Uterus (tissue), 4 donors: Measurements from ENCODE around the gene PAPOLB. TPM values are rescaled to one million over a fixed set of nuclear protein-coding genes. Genes with fewer than 3 reads are reported as not detected.

ENCODE experiments used
- DNase-seq, 2 donors: peaks; one replicate each; pipeline ENCODE4 v3.0.0-alpha.2; 2019 to 2020
- H3K27ac ChIP-seq, 2 donors: fragments of 200-600 bp; sonication (generic); 1 replicate in 1 of 2; 2 replicates in 1 of 2; pipeline ENCODE4 v1.5.1; 2016 to 2018
- H3K27me3 ChIP-seq, 2 donors: fragments of 200-600 bp; sonication (generic); one replicate each; pipeline ENCODE4 v1.5.1; 2018 to 2019; ENCODE audit warnings: control low read depth in 1 of 2
- H3K36me3 ChIP-seq, 2 donors: fragments of 200-600 bp; sonication (generic); one replicate each; pipeline ENCODE4 v1.5.1; 2019; ENCODE audit warnings: control low read depth in 1 of 2
- H3K4me1 ChIP-seq, 2 donors: fragments of 200-600 bp; sonication (generic); one replicate each; pipeline ENCODE4 v1.5.1; 2018 to 2019; ENCODE audit warnings: control low read depth in 1 of 2
- H3K4me3 ChIP-seq, 2 donors: fragments of 200-600 bp; sonication (generic); 1 replicate in 1 of 2; 2 replicates in 1 of 2; pipeline ENCODE4 v1.5.1; 2018 to 2019; ENCODE audit warnings: mild to moderate bottlenecking in 1 of 2
- H3K9me3 ChIP-seq, 2 donors: fragments of 200-600 bp; sonication (generic); one replicate each; pipeline ENCODE4 v1.5.1; 2019; ENCODE audit warnings: control low read depth in 1 of 2
- CTCF ChIP-seq, 4 experiments: fragments of 200-600 bp in 2 of 4; fragments of 450-650 bp in 2 of 4; sonication (generic) in 2 of 4; IDR thresholded peaks; one replicate each; pipeline ENCODE4 v1.5.1; 2016 to 2019; ENCODE audit warnings: antibody characterized with exemption in 4 of 4, mild to moderate bottlenecking in 2 of 4, moderate library complexity in 1 of 4
- POLR2A ChIP-seq, 2 donors: fragments of 450-650 bp; IDR thresholded peaks; one replicate each; pipeline ENCODE4 v1.6.1; 2016; ENCODE audit warnings: antibody characterized with exemption in 2 of 2, mild to moderate bottlenecking in 1 of 2, moderate library complexity in 1 of 2
- intact Hi-C: fragments of 100-400 bp; cut with DNase I; formaldehyde crosslinking; loops from one replicate; pipeline ENCODE4 v1.15.1; 2023; ENCODE audit warnings: low total_unique reads
- small RNA-seq: library from RNA; depleted of rRNA; stranded (forward); fragments of <200 nt; gene quantifications from one replicate; pipeline ENCODE3, GENCODE V24; 2016
- total RNA-seq, 4 donors: library from RNA; depleted of rRNA in 3 of 4; stranded (reverse); fragments of >200 nt in 3 of 4; gene quantifications; one replicate each; pipeline versions ENCODE4 v1.1.0 to v1.2.4, GENCODE V29; 2014 to 2023
- donor health status: DM: yes; HTN: yes; CAD: no.

Gene PAPOLB
- total RNA-seq, 4 donors from 2014 or later = 0.24 to 1.6 (median 0.29) TPM; not detected in 1

GRCh38 chr7:4808565-4808964 is 53.3 kb downstream of the PAPOLB start:
- no peaks in the 10 kb centered on the region for H3K4me1 ChIP-seq
- H3K9me3 ChIP-seq = no peaks in the 10 kb centered on the region
- TF ChIP-seq POLR2A (IDR thresholded peaks at IDR 0.05) (no peak), CTCF (IDR thresholded peaks at IDR 0.05) (no peak)
- H3K27me3 ChIP-seq = no peaks in the 10 kb centered on the region
- no peaks in the 10 kb centered on the region for H3K36me3 ChIP-seq
- intact Hi-C loops = no loop called here
- H3K27ac ChIP-seq = peak overlapping the region; percentile 27 to 67
- no peak overlapping the region for H3K4me3 ChIP-seq
- no peak for DNase-seq

- Histone ChIP-seq H3K27me3 (no peaks in the 10 kb centered on the region), H3K27ac (peak overlapping the region; percentile 27 to 67), H3K36me3 (no peaks in the 10 kb centered on the region), H3K4me3 (no peak overlapping the region), H3K4me1 (no peaks in the 10 kb centered on the region), H3K9me3 (no peaks in the 10 kb centered on the region)
- no peak for TF ChIP-seq POLR2A (IDR thresholded peaks at IDR 0.05)
- no peak for DNase-seq
- intact Hi-C loops = no loop called here
Measured at GRCh38 chr7:4808026-4808425, 53.8 kb downstream of the PAPOLB start.

Small RNA genes within 50 kb of the gene (small RNA-seq; reads per million reads assigned to genes)
- not detected for gene RF00019

Other genes starting within 250 kb of the PAPOLB start
- 10 to 100 TPM in 3 of 4 donors, 1 to 10 TPM in 1; 9.0 to 64.1 (median 21.5) TPM for gene FOXK1, start 179.7 kb downstream of the PAPOLB start, total RNA-seq
- 10 to 100 TPM; 12.9 to 40.2 (median 14.6) TPM for gene AP5Z1, start 86.4 kb downstream of the PAPOLB start, total RNA-seq
- gene RADIL, start 21.7 kb upstream of the PAPOLB start, total RNA-seq = 10 to 100 TPM in 1 of 4 donors, 1 to 10 TPM in 3; 1.0 to 10.1 (median 6.6) TPM
- gene MMD2, start 97.2 kb upstream of the PAPOLB start, total RNA-seq = not detected
- 10 to 100 TPM in 3 of 4 donors, 1 to 10 TPM in 1; 2.1 to 26.9 (median 13.5) TPM for gene RBAK, start 183.8 kb upstream of the PAPOLB start, total RNA-seq